ENCODE data around the gene KRT1.
A peak's percentile ranks its signal among the peaks of the same experiment; 100 is the strongest.

The KRT1 gene

GRCh38 chr12:52657250-52657902 lies 22.8 kb downstream of the KRT1 start:
- DNase-seq: no peak

DNA sequence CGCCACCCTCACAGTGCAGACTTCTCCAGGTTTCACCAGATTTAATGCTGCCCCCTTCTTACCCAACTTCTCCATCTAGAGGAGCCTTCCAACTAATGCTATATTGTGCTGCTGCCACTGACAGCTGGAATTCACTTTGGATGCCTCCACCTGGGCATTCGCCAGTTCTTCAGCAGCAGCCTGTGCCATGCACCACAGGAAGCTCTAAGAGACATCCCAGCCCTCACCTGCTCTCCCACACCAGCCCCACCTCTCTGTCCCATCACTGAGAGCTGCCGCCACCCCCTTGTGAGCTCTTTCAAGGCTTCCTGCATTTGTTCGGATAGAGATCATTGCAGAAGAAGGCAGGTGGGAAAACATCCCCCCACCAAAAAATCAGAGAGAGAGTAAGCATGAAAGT lies 23.6 kb downstream of the KRT1 start:
- DNase-seq: no peak

GRCh38 chr12:52655720-52656124 lies 24.5 kb downstream of the KRT1 start:
- no peak for DNase-seq

DNA sequence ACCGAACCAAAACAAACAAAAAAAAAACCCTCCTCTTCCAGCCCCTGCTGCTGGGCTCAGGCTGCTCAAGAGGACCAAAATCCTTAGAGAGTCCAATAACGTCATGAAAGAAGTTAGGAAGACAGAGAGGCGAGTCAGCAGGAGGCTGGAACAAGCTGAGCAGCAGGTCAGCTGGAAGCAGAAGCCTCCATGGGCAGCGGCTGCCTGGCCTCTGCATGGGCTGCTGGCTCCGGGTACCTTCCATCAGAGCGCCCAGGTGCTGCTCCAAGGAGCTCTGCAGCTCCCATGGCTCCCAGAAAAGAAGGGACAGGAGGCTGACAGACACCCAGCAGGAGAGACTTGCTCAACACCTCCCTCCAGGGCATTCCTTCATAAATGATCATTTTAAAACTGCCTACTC lies 25.0 kb downstream of the KRT1 start:
- DNase-seq: no peak

DNA sequence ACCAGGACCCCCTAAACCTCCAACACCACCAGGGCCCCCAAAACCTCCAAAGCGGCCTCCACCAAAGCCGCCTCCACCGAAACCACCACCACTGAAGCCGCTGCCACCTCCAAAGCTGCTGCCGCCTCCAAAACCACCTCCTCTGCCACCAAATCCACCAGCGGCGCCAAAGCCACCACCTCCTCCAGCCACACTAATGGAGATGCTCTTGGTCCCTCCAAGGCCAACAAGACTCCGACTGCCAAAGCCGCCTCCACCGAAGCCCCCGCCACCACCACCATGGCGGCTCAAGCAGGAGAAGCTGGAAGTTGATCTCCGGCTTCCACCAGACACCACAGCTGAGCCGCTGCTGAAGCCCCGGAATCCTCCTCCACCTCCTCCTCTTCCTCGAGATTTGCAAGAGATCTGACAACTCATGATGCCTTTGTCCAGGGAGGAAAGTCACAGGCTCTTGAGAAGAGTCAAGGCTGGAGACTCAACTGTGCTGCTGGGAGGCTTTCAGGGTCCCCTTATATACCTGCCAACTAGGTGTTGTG lies 28.4 kb downstream of the KRT1 start, which contains the start of gene KRT2:
KRT2 (minus strand) TSS at position 486 of the 536 bp plus-strand sequence; CDS start at position 417, 69 bp downstream.
- no peak for DNase-seq

DNA sequence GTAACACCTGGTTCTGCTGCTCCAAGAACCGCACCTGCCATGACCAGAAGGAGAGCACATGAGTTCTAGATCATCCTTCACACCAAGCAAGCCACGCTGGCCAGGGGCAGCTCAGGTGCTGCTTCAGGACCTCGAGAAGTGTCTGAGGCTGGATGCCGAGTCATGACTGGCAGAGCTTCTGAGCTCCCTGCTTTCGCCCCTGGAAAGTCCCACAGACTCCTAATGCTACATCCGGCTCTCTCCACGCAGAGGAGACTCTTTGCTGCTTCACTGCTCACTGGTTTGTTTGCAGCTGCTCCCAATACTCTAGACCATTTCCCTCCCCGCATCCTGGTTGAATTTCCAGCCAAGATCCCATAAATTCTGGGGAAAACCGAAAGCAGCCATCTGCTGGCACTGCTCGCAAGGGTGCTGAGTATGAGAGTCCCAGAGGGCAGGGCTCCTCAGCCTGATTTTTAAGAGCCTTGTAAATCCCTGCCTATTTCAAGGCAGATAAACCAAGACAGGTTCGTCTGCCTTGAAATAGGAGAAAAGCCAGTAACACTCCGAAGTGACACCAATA lies 29.6 kb downstream of the KRT1 start:
- no peak for DNase-seq

DNA sequence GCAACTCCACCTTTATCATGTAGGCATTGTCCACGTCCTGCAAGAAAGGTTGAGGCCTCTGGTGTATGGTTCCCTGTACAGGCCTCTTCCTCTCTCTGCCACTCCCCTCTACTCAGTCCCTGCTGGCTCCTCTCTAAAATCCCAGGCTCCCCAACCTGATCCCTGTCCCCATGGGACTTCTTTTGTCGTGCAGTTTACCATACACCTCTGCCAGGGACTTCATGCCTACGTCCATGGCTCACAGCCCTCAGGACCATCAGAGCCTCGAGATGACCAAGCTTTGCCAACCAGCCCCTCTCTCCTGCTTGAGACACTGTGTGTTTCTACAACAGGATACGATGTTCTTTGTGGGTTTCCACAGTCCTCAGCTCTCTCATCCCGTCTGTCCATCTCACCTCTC lies 31.1 kb downstream of the KRT1 start:
- no peak for DNase-seq

- no peak for DNase-seq
These were observed 32.1 kb downstream of the KRT1 start for GRCh38 chr12:52648012-52648550.

GRCh38 chr12:52647601-52648000 lies 32.6 kb downstream of the KRT1 start:
- DNase-seq: no peak

DNA sequence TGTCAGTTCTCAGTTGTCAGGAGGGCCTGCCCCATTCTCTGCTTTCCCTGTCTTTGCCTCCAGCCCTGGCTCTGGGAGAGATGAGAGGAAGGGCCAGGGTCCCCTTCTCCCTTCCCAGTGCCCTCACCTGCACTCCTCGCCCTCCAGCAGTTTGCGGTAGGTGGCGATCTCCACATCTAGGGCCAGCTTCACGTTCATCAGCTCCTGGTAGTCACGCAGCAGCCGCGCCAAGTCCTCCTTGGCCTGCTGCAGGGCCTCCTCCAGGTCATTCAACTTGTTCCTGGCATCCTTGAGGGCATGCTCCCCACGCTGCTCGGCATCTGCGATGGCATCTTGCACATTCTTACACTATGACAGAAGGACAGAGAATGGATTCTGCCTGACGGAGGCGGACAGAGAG lies 33.6 kb downstream of the KRT1 start:
- no peak for DNase-seq

DNA sequence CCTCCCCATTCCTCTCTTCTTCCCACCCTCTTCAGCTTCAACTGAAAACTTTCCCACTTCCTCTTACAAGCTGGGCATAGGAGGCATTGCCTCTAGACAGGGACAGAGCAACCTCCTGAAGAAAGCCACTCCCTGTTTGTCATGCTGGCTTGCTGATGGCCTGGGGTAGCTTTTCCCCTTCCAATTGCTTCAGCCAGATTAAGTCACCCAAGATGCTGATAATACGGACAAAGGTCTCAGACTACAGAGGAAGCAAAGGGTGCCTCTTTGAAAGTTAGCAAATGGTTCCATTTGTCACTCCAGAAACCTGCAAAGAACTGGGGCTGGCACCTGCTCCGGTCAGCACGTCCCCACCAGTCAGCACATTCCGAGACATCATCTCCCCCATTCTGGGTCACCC lies 34.2 kb downstream of the KRT1 start:
- no peak for DNase-seq

DNA sequence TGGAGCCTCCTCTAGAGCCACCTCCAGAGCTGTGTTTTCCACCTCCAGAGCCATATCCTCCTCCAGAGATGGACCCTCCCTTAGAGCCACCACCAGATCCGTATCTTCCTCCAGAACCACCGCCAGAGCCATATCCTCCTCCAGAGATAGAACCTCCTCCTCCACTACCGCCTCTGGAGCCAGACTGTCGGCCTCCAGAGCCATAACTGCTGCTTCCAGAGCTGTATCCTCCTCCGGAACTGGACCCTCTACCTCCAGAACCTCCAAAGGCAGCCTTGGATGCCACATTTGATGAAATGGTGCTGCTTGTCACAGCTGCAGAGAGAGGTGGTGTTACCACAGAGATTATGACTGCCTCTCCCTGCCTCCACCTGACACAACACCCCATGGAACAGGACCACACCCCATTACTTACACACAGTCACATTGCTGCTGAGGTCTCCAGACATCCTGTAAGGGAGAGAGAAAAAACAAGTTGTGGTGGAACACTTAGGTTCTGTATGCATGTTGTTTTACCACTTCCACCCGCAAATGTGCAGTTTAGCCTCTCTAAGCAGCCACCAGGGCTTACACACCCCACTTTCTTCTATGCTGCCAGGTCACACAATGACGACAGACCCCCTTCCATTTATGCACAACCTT lies 35.0 kb downstream of the KRT1 start:
- DNase-seq: no peak

DNA sequence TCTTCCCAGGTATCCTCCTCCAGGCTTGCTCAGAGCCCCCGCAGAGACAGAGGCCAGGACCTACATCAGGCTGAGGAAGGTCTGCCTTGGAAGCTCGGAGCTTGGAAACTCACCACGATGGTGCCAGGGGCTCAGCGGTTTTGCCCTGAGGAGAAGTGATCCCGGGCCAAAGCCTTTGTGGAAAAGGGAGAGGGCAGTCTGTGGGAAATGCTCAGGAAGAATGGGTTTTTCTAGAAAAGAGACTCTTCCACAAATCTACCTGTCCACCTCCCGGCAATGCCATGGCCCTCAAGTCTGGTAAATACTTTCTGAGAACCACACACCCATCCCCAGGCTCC lies 36.2 kb downstream of the KRT1 start:
- DNase-seq: no peak

- no peak for DNase-seq
These were observed 36.8 kb downstream of the KRT1 start for GRCh38 chr12:52643233-52644077.

GRCh38 chr12:52641468-52641867 lies 38.7 kb downstream of the KRT1 start:
- DNase-seq: no peak

GRCh38 chr12:52637299-52637698 lies 42.9 kb downstream of the KRT1 start:
- DNase-seq: no peak

DNA sequence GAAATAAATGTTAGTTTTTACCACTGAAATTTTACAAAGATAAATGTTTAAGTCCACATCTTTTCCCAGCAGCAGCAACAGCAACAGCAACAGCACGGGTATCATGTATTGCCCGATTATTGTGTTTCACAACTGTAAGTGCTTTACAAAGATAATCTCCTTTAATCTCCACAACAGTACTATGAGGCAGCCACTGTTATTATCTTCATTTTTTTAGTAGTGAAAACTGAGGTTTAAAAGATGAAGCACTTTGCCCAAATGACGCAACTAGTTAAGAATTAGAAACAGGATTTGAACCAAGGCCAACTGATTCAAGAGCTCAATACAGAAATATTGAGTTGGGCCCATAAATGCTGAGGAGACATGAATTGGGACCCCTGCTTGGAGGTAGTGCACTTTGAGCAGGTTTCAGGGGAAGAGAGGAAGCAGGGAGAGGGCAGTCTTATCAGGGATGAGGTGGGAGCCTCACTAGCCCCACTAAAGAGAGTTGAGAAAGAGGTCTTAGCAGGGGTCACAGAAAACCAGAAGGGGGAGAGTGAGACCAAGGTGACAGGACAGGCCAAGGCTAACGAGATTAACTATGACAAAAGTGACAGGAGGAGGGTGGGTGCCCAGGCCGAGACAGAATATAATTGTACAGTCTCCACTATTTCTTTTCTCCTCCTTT lies 43.5 kb downstream of the KRT1 start:
- DNase-seq: peak; percentile 5

GRCh38 chr12:52636189-52636588 lies 44.0 kb downstream of the KRT1 start:
- DNase-seq: no peak

GRCh38 chr12:52634266-52635056 lies 45.7 kb downstream of the KRT1 start:
- no peak for DNase-seq

- DNase-seq: no peak
These were observed 46.8 kb downstream of the KRT1 start for GRCh38 chr12:52633383-52633782.

- no peak for DNase-seq
These were observed 47.6 kb downstream of the KRT1 start for GRCh38 chr12:52632656-52633055.

All from fibroblast of skin of right quadriceps (primary cell).